ENCODE data around the gene MICAL1. TPM values are rescaled to one million over a fixed set of nuclear protein-coding genes. Genes with fewer than 3 reads are reported as not detected.

The MICAL1 gene
- total RNA-seq, 1 experiment from 2014 or later, result 92.9 TPM

DNA sequence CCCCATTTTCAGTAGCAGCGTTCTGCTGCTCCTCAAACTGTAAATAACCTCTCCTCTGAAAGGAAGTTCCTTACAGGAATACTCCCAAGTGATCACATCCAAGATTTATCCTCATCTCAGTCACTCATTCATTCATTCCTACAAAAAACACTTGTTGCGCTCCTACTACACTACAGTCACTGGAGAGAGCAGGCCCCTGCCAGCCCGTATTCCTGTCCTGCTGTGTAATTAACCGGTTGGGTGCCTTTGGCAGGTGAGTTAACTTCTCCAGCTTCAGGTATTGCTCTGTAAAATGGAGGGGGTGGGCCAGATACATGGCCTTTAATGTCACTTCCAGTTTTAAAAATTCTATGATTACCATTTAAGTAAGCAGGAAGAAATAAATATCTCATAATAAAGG, 42.5 kb upstream of the MICAL1 start:
- Mint-ChIP-seq H3K4me1 (peaks cover 45 to 51% of the 10 kb centered on the region in 2 experiments), H3K27me3 (ENCODE audit: low read depth) (peaks cover 3% of the 10 kb centered on the region; the same call in 1 of the 2 replicates), H3K9me3 (no peaks in the 10 kb centered on the region; a peak in 1 of 5 replicates), H3K27ac (0 out of 7 replicates have a peak overlapping the region, but pooled peaks of 1 of the 3 experiments have one; percentile 49), H3K36me3 (ENCODE audit: insufficient read depth in 1 of 3, low read depth in 3 of 3) (no peaks in the 10 kb centered on the region; a peak in 1 of 7 replicates), H3K4me3 (no peak overlapping the region)
- Histone ChIP-seq H3K4me1 (ENCODE audit: insufficient read depth, low read length) (peaks cover 2% of the 10 kb centered on the region; the same call in 1 of the 2 replicates), H2BK120ac (ENCODE audit: low read depth, low read length, poor library complexity, severe bottlenecking) (no peak overlapping the region), H3K23me2 (ENCODE audit: insufficient read length, low read depth, low read length, poor library complexity, severe bottlenecking) (no peaks in the 10 kb centered on the region), H4K20me1 (ENCODE audit: control insufficient read depth, insufficient read depth, insufficient read length) (no peaks in the 10 kb centered on the region), H3K4me2 (ENCODE audit: insufficient read depth, insufficient read length, low read length) (no peak overlapping the region), H4K91ac (ENCODE audit: insufficient read length, low read depth, low read length) (no peak overlapping the region), H3K9me3 (ENCODE audit: control insufficient read depth, low read depth, low read length) (no peaks in the 10 kb centered on the region), H4K8ac (replicated peaks; ENCODE audit: insufficient read length, low read depth, low read length) (no peak overlapping the region), H3K27me3 (ENCODE audit: insufficient read depth, low read length) (no peaks in the 10 kb centered on the region), H2BK20ac (ENCODE audit: low read depth, low read length, poor library complexity, severe bottlenecking) (no peak overlapping the region), H3K4ac (ENCODE audit: low read depth, low read length) (no peak overlapping the region), H2BK5ac (ENCODE audit: insufficient read length, low read length) (no peak overlapping the region), H3K27ac (ENCODE audit: insufficient read length, low read depth, low read length) (no peak overlapping the region), H3K18ac (ENCODE audit: insufficient read length, low read depth, low read length) (no peak overlapping the region), H3K23ac (ENCODE audit: insufficient read length, low read depth, low read length) (no peak overlapping the region), H2BK15ac (ENCODE audit: low read depth, low read length) (no peak overlapping the region), H3K79me2 (ENCODE audit: insufficient read depth, low read length) (no peaks in the 10 kb centered on the region), H2AFZ (ENCODE audit: low read length) (no peak overlapping the region), H3T11ph (ENCODE audit: low read length) (no peak overlapping the region), H3K14ac (ENCODE audit: insufficient read depth, low read length) (no peak overlapping the region), H3K9ac (ENCODE audit: extremely low read depth, insufficient read length, low read length) (no peak overlapping the region), H2AK5ac (ENCODE audit: insufficient read length, low read length) (no peak overlapping the region), H3K56ac (ENCODE audit: insufficient read length, low read depth, low read length) (no peak overlapping the region), H3K79me1 (ENCODE audit: insufficient read depth, low read depth, low read length, poor library complexity, severe bottlenecking) (no peaks in the 10 kb centered on the region), H4K5ac (ENCODE audit: insufficient read length, low read depth, low read length) (no peak overlapping the region), H2BK12ac (ENCODE audit: insufficient read length, low read depth, low read length) (no peak overlapping the region)
- no peak for DNase-seq
- no peak for TF ChIP-seq CTCF (conservative IDR thresholded peaks at IDR 0.05)
- WGBS (ENCODE audit: extremely low coverage, insufficient read length, low lambda C conversion rate), result no CpG with 5 or more reads among the region's 4 CpGs

Data from H9 (cell line).